Activated T-cell treated with anti-CD3 and anti-CD28 coated beads for 24 hours (primary cell): ENCODE results near the gene CDC42BPA.
A peak's percentile ranks its signal among the peaks of the same experiment; 100 is the strongest.

Experiments used
- DNase-seq: peaks from one replicate; pipeline ENCODE4 v3.0.0-alpha.2; 2020; ENCODE audit warnings: low read depth

Gene CDC42BPA

GRCh38 chr1:226943156-226943555 is 375.1 kb downstream of the CDC42BPA start:
- DNase-seq = no peak

GRCh38 chr1:226942392-226942791 is 375.9 kb downstream of the CDC42BPA start:
- no peak for DNase-seq

GRCh38 chr1:226940806-226941067 is 377.6 kb downstream of the CDC42BPA start:
- DNase-seq = no peak

GRCh38 chr1:226940029-226940805 is 378.1 kb downstream of the CDC42BPA start, which contains the start of gene COQ8A:
Gene COQ8A (plus strand): TSS chr1:226940294. CDS start chr1:226961386, 21,092 bp downstream.
- peak; percentile 99 for DNase-seq
